AG08396 (cell line): ENCODE data around the gene THTPA.

Source experiments
- DNase-seq: peaks from one replicate; pipeline ENCODE4 v3.0.0; 2012; ENCODE audit warnings: low spot score, mixed read lengths

THTPA gene, protein sequence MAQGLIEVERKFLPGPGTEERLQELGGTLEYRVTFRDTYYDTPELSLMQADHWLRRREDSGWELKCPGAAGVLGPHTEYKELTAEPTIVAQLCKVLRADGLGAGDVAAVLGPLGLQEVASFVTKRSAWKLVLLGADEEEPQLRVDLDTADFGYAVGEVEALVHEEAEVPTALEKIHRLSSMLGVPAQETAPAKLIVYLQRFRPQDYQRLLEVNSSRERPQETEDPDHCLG

DNA sequence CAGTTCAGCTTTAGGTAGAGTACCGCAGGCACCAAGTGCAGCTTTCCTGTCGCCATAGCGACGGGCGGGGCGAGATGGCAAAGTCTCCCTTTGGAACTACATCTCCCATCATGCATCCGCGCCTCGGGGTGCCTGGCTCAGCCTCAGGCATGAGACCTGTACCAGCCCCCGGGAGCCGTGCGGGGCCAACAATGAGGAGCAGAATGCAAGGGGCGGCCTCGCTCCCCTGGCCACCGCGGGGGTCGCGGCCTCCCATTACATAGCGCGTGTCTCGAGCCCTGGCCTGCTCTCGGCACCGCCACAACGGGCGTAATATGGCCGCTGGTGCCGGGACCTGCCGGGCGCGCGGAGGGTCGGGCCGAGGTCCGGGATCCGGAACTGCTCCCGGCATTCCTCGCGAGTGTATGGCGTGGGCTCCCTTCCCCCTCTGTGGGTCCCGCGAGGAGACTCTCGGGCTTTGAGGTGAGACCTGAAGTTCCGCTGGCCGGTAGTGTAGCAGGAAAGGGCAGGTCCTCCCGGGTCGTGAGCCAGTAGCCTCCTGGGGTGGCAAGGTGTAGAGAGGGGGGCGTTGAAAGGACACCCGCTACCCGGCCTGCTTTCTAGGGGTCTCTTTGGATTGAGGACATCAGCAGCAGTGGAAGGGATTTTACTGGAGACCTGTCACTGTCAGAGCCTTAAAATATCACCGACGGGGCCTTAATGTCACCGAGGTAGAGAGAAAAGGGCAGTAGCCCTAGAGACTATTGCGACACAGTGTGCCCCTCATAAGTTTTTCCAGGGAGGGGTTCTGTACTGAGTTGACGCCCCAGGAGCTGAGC lies at the start of gene THTPA:
THTPA (plus strand) TSS at position 390 of the 818 bp plus-strand sequence. CDS start 487 bp downstream, outside the sequence.
- peak; percentile 96 for DNase-seq

DNA sequence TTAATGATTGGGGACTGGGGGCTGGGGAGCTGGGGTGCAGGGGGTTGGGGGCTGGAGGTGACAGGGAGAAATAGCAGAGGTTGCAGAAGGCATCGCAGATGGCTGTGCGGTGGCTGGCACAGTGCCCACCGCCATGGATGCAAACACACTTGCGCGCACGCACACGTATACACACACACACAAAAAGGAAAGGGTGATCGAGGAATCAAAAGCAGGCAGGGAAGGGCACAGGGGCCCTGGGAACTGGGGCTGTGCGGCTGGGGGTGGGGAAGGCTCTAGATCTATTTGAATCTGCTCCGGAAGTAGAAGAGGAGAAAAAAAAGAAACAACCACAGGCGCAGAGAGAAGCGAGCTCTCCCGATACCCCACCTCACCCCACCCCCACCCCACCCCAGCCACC lies 43.9 kb upstream of the THTPA start:
- no peak for DNase-seq

DNA sequence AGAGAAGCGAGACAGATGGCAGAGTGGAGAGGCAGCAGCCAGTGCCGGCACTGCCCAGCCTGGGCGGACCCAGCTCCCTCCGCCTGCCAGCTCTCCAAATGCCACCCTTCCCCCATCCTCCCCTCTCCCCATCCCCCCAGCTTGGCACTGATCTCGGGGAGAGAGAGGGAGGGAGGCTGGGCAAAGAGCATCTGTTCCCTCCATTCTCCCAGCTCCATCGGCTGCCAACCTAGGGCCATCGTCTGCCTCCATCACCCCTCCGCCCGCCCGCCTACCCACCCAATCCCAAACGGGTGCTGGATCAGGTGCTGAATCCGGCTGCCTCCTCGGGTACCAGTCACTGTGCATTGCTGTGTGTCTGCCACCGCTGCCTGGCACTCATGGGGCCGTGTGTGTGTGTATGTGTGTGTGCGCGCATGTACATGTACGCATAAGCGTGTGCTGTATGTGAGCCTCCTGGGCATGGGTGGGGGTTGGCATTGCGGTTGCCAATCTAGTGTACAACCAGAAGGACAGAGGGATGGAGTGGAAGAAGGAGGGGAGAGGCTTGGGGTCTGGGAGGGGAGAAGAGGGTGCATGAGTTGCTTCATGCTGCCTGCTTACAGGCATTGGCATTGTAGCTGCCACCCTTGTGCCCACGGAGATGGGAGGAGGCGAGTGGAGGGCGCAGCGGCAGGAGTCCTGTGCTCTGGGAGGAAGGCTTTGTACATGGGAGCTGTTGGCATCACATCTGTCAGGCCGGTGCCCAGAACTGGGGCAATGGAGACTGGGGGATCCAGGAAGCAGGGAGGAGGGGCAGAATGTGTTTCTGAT lies 42.9 kb upstream of the THTPA start:
- no peak for DNase-seq

DNA sequence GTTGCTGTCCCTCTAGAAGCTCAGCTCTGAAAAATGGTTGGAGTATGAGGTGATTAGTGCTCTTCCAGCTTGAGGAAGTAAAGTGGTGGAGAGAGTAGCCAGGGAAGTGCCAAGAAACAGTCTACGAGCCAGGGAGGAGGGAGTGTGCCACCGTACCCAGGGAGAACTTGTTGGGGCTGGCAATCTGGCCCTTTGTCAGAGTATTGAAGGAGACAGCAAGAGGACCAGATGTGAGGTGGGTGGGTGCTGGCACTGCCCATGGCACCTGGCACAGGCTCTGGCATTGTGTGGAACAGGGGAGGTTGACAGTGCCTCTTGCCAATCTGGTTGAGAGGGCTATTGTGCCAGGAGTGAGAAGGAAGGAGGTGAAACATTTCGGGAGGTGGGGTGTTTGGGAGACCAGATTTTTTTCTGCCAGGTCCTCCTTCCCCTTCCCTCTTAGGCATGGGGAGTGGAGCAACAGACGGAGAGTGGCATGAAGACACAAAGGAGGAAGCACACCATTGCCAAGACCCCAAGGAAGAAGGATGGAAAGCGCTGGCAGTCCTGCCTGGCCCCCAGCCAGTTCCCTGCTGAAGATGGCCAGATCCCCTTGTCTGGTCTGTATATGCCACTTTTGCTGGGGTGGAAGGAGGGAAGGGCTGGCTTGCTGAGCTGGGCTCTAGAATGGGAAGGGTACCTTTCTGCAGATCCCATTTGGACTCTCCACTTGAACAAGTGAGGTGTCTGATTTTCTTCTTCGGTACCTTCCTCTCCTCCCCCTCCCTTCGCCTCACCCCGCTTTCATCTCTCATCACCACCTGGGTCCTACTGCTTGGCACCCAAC lies 42.0 kb upstream of the THTPA start:
- DNase-seq, result no peak

DNA sequence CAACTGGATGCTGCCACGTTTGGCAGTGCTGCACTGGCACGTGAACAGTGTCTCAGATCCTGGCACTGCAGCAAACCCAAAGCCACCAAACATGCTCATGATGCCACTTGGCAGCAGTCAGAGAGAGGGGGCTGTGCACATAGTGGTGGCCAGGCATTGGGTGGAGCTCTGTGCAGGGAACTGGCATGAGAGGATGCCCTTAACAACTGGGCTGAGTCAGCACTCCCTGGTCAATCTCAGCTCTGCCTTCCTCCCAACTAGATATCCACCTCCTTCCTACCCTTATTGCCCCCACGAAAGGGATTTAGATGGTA lies 41.5 kb upstream of the THTPA start:
- no peak for DNase-seq

DNA sequence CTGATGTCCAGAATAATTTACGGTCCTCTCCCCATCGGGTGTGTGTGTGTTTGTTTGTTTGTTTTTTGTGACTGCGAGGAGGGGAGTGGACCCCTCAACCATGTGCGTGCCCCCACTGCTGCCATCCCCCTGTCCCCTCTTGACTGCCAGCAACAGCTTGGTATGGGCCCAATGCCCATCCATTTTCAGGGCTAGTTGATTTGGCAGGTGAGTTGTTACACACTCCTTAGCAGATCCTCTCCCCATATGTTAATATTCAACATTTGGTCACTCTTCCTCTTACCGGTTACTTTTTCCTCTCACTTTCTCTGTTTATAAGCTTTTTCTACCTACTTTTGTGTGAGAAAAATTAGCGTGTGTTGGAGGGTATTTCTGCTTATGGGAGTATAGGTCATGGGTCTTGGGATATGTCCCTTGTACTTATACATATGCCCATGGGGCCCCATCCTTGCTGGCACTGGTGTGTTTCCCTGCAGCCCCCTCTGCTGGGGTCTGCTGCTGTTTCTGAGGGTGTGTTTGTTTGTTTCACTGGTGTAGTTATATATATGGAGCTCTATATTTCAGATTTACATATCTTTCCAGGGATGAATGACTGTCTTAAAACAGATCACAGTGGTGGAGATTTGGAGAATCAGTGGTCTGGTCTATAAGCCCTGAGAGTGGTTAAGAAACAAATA lies 38.3 kb upstream of the THTPA start:
- DNase-seq, result no peak

DNA sequence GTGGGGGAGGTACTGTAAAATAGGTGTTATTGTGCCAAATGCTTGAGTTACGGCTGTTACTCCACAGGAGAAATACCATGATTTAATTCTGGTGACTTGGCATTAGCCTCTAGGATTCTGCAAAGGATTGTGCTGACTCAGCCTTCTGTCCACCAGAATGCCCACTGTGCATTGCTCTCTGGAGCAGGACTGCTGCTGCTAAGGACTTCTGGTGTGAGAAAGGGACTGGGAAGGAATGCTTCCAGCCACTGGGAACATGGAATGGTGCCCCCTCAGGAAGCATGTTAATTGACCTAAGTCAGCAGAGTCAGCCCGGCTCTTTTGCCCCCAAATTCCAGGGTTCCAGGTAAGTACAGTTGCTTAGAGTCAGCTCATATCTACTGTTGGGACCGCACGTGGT lies 37.4 kb upstream of the THTPA start:
- DNase-seq, result no peak

DNA sequence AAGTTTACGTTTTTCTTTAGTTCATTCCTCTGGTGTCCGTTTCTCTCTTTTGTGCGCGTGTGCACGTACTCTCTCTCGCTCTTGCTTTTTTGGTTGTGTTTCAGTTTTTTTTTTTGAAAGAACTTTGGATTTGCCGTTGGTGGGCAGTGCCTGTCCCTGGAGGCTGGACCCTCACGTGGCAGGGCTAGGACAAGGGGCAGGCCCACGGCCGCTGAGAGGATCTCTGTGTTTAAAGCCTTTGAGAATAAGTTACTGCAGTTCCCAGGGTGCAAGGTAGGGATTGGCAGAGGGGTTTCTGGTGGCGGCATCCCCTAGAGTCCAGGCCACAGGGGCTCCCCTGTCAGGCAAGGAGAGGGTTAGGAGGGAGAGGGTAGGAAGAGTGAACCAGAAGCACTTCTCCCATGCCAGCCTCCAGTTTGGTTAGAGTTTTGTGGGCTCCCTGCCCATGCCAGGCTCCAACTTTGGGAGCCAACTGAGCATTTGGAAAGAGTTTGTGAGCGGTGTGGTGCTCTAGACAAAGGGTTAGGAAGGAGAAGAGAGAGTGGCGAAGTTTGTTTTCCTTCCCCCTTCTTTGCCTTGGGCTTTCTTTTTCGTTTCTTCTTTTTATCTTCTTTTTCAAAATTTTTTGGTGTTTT lies 35.1 kb upstream of the THTPA start:
- no peak for DNase-seq

DNA sequence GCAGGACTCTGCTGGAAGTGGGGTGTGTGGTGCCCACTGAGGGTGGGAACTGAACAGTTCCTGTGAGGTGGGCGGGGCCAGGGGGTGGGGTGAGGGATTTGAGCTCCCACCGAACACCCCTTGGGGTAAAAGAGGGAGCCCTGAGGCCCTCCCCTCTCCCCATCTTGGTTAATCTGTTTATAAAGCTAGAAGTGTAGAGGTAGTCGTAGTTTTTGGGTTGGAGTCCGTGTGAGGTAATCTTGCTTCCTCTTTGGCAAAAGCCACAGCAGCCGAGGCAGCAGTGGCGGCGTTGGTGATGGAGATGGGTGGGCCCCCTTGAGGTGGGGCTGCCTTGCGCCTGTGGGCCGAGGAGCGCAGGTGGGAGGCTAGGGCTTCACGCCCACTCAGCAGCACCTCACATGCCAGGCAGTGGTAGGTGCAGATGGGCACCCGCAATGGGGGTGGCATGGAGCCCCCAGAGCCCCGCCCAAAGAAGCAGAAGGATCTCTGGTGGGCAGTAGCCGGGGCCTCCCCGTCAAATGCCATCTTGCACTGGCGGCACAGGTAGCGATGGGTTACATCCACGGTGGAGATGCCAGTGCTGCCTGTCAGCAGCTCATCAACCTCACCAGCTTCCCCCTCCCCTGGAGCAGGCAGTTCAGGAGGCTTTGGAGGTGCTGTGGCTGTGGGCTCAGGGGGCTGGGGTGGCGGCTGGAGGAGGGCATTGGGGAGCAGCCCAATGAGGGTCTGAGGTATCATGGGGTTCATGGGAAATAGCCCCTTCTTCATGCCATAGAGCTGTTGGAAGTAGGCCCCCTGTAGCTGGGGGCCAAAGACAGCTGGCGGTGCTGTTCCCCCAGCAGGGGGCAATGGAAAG lies 34.1 kb upstream of the THTPA start:
- DNase-seq, result no peak

DNA sequence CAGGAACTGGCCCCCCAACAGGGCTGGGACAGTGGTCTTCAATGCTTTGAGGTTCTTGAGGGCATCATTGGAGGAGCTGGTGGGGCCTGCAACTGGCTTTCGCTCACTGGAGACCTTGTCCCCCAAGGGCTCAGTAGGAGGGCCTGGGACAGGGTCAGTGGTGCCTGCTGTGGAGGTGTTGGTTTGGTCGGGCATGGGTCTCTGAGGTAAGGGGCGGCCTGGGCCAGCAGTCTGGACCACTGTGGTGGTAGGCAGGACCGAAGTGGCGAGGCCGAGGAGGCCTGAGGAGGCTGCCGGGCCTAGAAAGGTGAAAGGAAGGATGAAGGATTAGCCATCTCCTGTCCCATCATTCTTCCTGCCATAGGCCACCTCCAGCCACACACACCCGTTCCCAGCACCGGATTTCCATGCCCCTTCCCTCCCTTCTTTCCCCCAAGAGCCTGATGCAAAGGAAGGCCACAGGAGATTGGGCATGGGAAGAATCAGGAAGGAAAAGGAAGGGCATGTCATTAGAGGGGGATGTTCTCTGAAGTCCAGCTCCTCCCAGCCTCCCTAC lies 33.4 kb upstream of the THTPA start:
- no peak for DNase-seq

DNA sequence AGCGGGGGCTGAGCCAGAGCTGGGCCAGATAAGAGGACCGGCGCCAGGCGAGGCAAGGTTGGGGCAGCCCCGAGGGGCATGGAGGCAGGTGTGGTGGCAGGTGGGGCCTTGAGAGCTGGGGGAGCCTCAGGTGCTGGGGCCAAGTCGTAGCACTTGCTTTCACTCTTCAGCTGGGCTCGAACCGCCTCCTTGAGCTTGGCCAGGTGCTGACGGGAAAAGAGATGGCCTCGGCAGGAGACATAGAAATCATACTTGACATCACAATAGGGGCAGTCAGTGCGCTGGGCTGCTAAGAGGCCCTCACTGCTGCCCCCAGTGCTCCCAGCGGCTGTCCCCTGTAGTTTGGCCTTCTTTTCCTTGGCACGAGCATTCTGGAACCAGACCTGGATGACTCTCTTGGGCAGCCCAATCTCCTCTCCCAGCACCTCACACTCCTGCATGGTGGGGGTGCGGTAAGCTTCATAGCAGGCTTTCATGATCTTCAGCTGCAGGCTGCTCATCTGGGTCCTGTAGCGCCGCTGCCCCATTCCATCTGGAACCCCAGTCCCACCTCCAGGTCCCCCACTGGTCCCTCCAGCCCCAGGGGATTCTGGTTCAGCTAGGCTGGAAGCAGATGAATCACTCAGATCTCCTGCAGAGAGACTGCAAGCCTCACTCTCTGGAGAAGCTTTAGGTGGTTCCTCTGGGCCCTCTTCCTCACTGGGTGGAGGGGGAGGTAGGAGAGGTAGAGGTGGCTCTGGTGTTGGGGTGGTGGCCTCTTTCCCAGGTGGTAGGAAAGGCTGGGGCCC lies 32.6 kb upstream of the THTPA start:
- DNase-seq, result no peak

DNA sequence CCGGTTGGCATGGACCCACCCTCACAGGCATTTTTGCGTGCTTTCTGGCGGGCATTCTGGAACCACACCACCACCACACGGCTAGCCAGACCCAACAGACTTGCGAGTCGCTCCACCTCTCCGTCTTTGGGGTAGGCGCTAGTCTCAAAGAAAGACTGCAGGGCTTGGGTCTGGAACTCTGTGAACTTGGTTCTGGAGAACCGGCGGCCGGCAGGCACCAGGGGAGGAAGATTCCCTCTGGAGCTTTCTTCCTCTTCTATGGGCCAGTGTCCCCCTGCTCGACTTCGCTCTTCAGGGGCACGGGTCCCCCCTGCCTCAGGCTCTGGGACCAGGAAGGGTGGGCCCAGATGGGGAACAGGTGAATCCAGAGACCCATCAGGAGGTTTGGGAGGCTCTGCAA lies 31.1 kb upstream of the THTPA start:
- no peak for DNase-seq

DNA sequence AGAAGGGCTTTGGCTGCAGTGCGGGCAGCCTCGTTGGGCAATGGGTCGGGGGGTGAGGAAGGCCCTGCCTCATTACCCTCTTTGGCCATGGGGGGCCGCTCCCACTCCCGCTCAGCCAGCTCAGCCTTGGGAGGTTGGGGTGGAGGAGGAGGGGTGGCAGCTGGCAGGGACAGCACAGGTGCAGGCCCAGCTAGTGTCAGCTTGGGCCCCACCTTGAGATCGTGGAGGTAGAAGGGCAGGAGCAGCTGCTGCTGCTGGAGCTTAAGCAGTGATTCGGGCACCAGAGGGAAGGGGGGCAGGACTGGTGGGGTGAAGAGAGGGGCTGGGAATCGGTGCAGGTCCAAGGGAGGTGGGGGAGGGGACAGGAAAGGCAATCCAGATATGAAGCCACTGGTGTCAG lies 30.5 kb upstream of the THTPA start:
- DNase-seq, result no peak

DNA sequence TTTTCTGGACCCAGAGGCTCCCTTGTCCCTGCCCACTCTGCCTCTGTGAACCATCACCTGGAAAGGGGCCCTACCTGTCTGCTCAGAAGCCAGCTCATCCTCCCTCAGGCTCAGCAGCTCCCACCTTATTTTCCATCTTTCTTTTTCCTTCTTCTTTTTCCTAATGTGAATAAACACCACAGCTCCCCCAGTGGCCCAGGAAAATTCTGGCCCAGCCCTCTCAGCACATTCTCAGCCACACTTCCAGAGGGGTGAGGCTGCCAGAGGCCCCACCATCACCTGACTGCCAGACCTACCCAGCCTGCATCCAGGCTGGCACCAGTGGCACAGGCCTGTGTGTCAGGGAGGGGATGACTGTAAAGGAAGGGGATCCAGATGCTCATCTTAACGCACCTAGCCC lies 27.5 kb upstream of the THTPA start:
- no peak for DNase-seq

DNA sequence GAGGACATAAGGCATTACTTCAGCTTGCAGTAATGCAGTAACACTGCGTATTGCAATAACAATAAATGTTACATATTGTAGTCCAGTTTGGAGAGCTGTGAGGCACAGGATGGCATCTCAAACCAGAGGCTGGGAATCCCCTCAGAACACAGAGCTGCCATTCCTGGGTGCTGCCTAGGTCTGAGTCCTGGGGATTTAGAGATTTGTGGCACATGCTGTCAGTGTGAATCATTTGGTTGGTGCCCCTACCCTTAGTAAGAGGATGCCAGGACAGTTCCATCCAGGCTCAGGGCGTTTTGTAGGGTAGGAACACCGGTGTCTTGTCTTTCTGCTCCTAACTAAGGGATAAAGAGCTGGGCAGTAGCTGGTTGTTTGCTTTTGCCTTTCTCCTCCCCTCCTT lies 27.1 kb upstream of the THTPA start:
- DNase-seq, result no peak

DNA sequence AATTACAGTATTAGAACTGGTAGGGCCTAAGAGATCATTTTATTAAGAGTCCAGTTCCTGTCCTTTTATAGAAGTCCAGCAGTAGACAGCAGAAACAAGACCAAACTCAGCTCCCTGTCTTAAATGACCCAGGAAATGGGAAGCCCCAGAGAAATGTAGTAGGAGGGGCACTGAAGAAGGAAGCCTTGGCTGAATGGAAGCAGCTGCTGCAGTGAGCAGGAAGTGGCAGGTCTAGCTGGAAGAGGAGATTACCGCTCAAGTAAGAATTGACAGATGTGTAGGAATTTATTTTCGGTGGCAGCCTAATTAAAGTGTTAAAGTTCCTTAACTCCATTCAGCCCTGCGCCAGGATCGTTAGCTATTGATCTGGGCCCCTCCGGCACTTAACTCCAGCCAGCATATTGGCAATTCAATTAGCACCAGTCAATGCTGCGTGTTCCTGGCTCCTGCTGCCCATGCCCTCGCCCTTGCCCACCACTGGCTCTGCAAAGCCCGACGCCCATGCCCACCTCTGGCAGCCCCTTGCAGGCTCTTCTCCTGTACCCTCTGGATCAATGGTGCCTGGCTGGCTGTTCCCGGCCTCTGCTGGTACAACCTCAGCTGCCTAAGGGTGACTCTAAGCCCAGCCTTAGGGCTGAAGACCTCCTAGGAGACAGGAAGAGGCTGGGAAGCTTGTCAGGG lies 25.6 kb upstream of the THTPA start:
- no peak for DNase-seq

DNA sequence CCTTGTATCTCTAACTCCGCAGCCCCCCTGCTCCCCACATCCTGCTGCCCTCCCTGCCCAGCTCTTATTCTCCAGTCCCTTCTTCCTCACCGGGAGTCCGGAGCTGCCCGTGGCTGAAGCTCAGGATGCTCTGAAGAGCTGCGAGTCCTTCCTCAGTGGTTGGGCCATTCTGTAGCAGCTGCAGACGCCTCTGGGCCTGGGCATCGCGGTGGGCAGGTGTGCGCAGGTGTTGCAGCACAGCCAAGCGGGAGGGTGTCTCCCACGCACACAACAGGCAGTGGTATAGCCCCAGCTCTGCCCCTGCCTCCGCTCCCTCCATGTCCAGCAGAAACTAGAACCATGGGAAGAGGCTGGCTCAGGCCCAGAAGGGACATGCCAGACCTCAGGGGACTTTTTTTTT lies 24.7 kb upstream of the THTPA start:
- DNase-seq, result no peak

DNA sequence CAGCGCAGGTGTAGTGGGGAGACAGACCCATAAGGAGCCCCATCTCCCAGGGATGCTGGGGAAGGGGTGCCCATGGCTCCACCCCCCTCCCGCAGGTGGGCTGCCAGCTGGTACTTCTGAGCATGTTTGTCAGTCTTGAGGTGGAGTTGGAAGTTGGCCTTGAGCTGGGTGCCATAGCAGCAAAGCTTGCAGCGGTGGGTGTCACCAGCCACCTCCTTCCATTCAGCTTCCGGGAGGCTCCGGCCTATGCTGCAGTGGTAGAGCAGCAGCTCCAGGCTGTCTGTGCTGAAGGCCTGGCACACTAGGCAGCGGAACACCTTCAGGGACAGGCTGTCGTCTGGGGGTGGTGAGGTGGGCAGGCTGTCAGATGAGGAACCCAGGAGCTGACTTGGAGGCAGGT lies 23.4 kb upstream of the THTPA start:
- DNase-seq, result no peak
